ENCODE results near the gene PTPRD.
"Not testable (repeated sequence)": the region's sequence is repeated elsewhere in the genome, so short reads cannot be mapped to it uniquely, and the experiment has no call there.

PTPRD gene

DNA sequence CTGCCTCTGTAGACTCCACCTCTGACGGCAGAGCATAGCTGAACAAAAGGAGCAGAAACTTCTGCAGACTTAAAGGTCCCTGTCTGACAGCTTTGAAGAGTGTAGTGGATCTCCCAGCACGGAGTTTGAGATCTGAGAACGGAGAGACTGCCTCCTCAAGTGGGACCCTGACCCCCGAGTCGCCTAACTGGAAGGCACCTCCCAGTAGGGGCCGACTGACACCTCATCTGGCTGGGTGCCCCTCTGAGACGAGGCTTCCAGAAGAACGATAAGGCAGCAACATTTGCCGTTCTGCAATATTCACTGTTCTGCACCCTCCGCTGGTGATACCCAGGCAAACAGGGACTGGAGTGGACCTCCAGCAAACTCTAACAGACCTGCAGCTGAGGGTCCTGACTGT is 1186.3 kb downstream of the PTPRD start:
- DNase-seq, result not testable (repeated sequence)

DNA sequence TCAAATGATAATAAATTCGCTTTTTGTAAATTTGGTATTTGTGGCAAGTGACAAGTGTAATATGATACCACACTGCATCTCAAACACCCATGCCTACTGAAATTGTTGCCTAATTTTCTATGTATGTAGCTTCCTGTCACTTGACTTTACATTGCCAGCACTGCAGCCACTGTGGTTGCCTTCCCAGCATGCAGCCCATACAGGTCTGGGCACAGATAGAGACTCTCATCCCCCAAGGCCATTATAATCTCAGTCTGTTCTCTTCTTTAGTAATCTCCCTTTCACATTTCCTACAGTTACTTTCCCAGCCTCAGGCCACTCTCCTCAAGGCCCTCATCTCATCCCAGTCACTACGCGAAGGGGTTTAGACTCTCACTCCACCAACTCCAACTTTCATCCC is 1200.6 kb downstream of the PTPRD start:
- no peak for DNase-seq

DNA sequence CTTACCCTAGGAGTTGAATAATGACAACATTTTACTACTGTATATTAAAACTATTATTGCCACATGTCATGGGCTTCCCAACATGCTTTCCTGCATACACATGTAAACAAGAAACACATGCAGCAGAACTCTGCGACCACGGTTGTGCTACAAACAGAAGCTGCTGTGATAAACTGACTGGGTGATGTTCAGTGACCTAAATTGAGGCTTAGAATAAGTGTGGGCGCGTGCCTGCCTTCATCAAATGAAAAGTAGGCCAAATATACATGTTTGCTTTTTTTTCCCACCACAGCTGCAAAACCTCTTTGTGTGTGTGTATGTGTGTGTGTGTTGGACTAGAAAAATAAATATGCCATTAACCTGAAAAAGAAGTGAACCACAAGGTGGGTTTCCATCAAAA is 1202.1 kb downstream of the PTPRD start:
- DNase-seq, result no peak

DNA sequence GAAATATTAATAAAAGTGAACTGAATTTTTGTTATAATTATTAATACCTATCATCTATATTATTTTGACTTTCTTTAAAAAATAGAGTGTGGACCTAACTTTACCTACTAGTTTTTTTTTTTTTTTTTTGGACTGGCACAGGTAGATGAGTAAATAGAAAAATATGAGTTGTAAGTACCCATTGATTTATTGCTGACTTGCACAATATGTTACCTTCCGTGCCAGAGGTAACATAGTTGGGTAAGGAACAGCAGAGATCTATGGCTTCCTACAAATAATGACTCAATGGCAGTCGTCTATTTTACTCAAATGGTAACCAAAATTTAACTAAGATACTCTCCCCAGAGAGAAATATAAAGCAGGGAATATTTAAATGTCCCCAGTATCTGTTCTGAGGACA is 1212.8 kb downstream of the PTPRD start:
- no peak for DNase-seq

DNA sequence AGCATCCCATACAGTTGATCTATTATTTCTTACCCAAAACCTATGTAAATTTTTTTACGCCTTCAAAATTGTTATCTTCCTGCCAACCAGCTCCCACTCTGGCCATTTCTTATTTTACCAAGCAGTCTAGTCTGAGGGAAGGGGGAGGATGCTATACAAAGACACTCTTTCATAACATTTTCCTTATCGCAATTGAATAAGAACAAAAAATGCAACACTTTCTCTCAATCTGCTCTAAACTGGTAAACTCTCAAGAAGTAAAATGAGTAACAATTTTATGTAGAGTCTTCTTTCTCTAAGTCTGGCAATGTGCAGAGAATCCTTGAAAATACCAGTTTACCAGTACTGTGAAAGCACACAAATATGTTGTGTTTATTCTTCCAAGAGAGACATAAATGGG is 1216.3 kb downstream of the PTPRD start:
- DNase-seq, result no peak

DNA sequence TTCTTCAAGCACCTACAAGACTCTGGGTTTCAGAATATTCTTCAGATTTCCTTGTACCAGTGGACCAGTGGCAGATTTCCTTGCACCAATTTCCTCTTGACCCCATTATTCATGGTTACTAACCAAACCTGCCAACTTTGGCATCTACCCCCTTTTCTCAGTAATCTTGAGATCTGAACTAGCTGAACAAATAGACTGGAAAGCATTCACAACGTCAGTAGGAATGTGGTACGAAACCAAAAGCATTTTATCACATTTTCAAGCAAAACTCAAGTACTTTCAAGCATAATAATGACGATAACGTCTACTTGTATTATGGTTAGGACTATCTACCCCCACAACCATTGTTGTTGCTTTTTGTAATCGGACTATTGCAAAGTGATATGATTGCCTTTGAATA is 1217.3 kb downstream of the PTPRD start:
- no peak for DNase-seq

DNA sequence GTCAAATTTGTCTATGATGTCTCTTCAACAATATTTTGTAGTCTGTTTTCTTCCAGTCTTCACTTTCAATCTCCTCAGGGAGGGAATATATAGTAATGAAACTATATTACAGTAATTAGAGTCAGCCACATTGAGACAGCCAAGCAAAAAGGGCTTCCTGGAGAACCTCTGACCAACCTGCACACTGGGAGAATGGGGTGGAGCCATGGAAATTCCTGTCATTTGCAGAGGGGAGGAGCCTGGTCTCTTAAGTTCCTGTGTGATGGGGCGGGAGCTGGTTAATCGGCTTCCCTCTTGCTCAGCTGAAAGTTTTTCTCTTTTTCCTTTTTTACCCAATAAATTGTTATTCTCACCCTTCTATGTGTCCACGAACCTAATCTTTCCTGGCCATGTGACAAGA is 1220.0 kb downstream of the PTPRD start:
- DNase-seq, result no peak

DNA sequence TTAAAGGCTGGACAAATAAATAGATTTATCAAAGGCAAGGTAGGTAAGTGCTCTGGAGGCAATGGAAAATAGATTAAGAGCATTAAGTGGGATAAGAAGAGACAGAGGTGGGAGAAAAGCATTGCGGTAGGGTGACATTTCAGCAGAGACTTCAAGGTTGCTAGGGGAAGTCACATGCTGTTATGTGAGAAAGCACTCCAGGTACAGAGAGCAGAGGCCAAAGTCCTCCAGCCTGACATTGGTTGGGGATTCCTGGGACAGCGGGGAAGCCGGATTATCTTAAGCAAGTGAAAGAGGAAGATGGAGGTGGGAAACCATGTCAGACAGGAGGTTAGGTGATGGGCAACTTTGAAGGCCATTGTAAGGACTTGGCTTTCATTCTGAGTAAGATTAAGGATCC is 1222.9 kb downstream of the PTPRD start:
- DNase-seq, result no peak

DNA sequence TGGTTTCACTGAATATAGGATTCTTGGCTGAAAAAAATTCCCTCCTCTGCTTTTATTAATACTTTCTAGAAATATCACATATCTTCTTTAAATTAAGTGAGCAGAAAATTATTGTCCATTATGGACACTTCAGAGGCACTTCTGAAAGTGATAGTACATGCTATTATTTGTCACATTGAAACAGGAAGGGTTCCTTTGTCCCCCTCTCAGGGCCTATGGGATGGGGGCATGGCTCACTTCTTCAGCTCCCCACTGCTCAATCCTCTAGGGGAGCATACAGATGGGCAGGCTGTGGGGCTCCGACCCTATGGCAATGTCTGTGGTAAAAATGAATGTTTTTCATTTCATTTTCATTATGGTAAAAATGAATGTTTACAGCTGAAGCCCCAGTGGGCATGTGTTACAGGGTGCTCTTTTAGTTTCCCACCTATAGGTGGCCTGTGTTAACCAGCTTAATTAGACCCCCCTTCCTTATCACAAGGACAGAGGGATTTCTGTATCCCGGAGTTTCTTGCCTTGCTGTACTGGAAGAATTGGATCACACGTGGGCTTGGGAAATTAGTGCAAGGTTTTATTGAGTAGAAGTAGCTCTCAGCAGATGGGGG is 1225.2 kb downstream of the PTPRD start:
- no peak for DNase-seq

DNA sequence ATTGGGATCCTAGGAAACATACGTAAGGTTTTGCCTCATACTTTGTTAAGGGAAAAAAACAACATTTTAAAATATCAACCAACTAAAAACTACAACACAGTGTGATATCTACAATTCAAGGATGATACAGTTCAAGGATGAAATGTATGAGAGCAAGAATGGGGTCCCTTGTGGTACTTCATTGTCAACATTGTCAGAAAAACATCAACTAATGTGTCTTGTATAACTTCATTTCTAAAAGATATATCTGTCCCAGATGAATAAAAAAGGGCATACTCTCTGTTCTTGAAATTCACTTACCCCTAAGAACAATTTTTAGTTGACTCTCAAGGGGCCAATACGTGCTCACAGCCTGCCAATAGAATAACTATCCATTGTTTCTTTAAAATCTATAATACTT is 1250.5 kb downstream of the PTPRD start:
- DNase-seq, result no peak

DNA sequence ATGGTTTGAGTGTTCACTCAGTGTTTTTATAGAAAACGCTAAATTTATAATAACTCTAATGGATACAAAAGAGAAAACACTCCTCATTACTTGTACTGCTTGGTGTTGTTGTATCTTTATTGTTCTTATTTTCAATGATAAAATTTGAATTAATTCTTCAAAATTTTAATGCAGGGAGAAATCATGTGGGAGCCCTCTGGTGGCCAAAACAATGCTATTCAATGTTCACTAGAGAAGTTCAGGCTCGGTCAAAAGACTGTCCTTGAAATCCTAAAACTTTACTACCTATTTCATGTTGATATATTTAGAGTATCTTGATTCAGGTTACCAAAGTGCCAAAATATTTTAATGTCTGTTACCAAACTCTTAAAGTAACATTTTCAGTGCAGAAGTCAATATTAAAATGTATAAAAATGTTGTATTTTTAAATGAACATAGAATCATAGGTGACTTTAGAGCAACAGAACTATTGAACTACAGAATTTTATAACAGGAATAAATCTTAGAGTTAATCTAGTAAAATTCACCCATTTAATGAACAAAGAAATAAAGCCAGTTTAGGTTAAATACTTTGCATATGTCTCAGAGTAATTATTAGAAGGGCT is 1259.8 kb downstream of the PTPRD start:
- no peak for DNase-seq

DNA sequence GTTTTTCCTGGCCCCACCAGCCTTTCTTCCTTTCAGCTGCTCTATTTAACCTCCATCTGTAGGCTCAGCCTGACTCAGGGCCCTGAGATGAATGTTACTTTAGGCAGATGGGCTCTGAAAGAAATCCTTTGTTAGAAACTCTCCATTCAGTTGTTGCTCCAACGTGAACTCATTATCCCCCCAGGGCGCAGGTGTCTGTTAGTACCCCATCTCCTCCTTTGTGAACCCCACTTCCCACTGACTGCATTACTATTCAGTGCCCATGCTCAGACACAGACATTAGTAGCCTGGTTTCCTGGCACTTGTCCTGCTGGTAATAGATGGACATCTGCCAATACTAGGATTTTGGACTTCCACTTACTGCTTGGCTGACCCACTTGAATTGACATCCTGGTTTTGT is 1271.6 kb downstream of the PTPRD start:
- no peak for DNase-seq

DNA sequence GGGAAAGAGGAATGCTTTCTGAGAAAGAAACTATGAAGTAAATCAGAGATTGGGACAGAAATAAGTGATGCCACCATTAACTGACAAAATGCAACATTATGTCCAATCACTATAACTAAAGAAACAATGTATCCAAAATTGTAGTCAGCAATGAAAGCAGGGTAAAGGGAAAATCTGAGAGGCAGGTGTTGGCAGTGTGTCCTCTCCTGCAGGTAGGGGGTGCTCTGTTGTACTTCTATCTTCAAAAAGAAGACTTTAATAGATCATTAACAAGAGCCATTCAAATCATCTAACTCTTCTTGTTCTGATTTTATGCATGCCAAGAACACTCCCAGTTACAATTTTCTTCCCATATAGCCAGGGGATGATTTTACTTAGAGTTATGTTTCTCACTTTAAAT is 1275.7 kb downstream of the PTPRD start:
- DNase-seq, result no peak

DNA sequence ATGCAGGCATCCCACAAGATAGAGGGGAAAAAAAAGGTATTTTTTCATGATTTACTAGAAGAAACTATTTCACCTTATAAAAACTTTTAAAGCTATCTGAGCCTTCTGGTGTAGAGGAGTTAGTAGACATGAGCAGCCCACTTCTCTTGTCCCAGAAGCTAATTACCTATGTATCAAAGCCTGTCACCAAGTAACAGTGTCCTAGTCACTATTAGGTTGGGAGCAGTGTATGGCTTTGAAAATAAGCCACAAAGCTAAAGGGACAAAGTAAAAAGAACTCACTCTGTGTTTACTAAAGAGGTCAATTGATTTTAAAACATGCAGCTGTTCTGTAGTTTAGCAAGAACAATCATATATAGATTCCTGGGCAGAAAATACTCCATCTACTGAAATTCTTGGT is 1286.1 kb downstream of the PTPRD start:
- DNase-seq, result no peak

DNA sequence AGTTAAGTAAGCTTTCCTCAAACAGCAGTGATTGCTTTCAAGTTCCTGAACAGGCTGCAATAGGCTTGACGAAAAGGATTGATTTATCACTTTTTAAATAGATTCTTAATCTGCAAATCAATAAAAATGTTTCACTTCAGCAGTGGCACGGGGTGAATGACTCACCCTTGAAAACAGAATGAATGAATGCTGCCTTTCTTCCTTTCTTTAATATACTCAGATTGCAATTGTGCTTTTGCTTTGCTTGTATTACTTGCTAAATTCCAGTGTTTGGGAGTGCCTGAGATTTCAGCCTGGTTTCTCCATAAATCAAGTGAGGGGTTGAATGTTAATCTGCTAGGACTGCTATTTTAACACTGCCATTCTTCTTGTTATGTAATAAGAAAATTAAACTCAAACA is 1293.8 kb downstream of the PTPRD start:
- DNase-seq, result no peak

DNA sequence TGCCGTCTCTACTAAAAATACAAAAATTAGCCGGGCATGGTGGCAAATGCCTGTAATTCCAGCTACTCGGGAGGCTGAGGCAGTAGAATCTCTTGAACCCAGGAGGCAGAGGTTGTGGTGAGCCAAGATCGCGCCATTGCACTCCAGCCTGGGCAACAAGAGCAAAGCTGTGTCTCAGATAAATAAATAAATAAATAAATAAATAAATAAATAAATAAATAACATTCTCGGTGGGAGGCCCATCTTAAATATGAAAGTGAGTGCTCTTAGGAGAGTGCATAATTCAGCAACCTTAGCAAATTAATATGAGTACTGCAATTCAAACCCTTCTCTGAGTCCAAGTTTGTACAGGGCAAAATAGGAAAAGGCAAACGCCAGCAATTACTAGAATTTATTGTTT is 1302.1 kb downstream of the PTPRD start:
- DNase-seq, result not testable (repeated sequence)

DNA sequence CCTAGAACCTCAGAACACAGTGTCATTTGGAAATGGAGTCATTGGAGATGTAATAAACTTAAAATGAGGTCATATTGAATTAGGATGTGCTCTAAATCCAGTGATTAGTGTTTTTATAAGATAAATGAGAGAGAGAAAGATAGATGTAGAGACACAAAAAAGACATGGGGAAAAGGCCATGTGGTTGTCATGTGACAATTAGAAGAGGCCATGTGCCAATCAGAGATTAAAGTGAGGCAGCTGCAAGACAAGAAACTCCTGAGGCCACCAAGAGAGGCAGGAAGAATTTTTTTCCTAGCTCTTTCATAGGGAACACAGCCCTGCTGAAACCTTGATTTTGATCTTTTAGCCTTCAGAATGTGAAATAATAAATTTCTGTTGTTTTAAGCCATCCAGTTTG is 1307.2 kb downstream of the PTPRD start:
- DNase-seq, result no peak

DNA sequence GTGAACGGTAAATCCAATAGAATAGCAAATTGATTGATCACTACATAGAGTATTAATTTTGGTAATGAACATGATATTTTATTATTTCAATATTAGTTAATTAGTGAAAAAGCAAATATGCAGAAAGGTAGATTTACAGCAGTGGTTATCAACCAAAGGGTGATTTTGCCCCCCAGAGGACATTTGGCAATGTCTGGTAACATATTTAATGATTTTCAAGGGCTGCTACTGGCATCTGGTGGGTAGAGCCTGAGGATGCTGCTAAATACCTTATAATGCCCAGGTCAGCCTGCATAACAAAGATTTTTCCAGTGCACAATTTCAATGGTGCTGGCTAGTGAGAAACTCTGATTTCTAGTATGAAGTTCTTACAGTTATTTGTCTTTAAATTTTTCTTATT is 1313.7 kb downstream of the PTPRD start:
- no peak for DNase-seq

DNA sequence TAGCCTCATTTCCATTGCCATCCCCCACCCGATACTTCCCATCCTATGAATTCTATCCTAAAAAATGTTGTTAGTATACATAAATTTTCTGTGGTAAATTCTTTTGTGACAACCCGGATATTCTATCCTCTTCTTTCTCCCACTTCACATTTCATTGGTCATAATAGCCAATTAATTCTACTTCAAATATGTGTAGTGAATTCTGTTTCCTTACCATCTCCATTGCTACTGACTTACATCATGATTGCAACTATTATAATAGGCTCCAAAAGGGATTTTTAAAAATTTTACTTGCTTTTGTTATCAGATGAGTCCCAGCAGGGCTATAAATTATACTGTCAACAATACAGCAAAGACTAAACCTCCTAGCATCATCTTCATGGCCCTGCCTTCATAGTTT is 1326.8 kb downstream of the PTPRD start:
- DNase-seq, result no peak

DNA sequence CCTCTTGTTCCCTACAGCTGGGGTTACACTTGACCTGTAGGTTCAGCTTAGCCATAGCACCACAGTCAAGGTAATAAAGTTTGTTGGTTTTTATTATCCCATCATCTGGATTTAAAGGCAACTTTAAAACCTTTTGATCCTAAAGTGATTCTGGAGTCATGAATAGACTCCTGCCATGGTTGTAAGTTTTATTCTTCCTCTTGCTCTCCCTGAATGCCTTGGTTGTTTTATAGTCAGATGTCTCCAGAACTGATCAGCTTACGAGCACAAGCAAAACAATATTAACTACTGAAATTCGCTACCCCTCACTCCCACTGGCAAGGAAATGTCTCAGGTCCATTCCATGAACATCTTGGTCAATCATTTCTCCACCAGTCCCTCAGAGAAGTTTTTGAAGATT is 1328.6 kb downstream of the PTPRD start:
- no peak for DNase-seq

DNA sequence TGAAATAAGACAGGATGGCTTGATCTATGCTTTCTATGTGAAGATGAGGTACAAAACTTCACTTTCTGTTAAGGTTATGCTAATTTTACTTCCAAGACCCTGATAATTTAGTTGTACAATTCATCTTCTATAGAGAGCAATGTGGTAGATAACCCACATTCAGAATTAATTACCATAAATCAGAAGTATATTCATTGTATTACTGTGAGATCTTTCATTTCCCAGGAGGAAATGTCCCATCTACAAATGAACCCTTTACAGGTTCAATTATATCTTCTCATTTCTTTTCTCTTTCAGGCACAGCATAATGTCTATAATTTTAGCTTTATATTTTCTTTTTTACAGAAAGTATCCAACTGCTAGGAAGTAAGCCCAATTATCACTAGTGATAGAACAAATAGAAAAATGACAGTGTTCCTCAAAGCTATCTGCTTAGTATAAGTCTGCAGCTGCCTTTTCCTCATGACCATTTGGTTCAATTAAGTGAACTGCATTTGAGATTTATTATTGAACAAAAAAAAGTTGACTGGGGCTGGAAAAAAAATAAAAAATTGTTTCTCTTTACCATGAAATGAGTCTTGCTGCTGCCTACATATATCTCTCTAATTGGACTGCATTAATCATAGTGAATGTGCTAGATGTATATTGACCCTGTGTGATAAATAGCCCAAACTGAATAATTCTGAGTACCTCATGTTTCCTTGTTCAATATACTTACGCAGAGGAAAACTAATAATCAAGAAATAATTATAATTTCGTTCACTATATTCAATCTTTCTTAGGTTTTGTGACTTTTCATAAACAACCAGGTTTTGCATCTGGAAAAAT is 1329.4 kb downstream of the PTPRD start:
- DNase-seq, result no peak

DNA sequence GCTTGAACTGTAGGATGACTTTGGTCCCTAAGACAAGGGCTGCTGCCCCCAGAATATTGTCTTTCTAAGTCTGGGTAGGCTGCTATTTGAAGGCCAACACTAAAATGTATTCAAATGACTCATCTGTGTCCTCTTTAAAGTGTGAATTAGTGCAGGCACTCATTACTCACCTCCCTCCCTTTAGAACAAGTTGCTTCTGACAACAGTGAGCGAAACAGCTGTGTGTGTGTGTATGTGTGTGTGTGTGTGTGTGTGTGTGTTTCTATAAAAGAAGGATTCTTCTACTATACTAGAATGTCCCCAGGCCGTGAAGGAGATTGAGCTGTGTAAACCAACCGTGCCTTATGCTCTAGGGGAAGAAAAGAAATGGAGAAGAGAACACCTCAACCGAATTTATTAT is 1337.2 kb downstream of the PTPRD start:
- DNase-seq, result no peak

DNA sequence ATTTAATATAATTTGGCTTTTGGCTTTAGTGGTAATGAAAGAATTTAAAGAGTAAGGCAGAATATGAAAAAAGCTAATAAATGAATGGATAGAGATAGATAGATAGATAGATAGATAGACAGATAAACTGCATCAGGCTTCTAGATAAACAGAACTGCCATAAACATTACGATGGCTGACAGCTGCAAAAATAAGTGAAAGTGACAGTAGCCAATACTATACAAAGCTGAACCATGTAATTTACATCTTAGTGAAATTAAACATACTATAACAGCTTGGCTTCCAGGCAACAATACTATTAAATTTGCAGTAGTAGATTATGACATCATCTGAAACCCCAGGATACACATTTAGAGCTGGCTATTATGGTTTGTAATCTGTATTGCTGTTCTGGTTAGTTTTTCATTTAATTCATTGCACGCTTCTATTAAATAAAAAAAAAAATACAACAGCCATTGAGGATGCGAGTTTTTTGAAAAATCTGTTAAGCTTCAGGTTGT is 1354.8 kb downstream of the PTPRD start:
- no peak for DNase-seq

DNA sequence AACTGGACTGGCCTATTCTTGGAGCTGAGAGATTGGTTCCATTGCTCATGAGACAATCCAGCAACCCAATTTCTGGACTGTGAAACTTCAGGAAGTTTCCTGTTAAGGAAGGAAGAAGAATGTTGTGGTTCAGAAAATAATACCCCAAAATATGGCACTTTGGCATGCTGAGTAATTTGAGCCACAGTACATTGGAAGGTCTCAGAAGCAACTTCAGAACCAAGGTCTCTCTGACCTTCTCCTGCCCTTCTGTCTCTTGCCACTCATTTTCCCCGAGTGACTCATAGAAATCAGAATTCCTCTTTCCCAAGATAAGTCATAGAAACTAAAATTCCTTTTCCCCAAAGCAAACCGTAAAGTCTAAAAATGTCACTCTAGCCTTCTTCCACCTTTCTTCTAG is 1366.1 kb downstream of the PTPRD start:
- no peak for DNase-seq

Measured in NCI-H2029 (cell line).